GM18873 (cell line): ENCODE results near the gene SFRP5.

ENCODE experiments used
- ATAC-seq: cut with Tn5 transposase; IDR thresholded peaks from one replicate; pipeline ENCODE4 v1.9.1; 2021; ENCODE audit warnings: mild to moderate bottlenecking, moderate library complexity, moderate number of reproducible peaks; ENCODE audit not compliant: unreplicated experiment, low FRiP score

Gene SFRP5

GRCh38 chr10:97771913-97772823 is at the start of gene SFRP5:
TSS of gene SFRP5 (minus strand) at chr10:97771999. CDS start at chr10:97771833, 166 bp downstream.
- no peak for ATAC-seq

GRCh38 chr10:97820096-97820704 is 48.4 kb upstream of the SFRP5 start:
- no peak for ATAC-seq

DNA sequence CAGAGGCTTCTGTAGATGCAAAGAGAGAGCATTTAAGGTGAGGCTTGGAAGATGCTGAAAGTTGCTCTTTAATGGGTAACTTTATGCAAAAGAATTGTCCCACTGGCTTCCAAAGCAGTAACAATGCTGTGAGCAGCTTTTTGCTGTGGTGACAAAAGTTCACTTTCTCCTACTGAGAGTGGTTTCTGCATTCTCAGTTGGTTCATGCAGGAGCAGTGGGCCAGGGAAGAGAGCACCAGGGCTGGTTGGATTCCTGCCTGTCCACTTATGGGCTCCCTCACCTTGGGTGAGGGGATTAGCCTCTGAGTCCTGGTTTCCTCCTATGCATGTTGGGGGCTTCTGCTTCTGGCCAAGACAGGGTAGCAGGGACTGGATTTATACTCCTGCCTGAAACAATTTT is 46.8 kb upstream of the SFRP5 start:
- no peak for ATAC-seq

DNA sequence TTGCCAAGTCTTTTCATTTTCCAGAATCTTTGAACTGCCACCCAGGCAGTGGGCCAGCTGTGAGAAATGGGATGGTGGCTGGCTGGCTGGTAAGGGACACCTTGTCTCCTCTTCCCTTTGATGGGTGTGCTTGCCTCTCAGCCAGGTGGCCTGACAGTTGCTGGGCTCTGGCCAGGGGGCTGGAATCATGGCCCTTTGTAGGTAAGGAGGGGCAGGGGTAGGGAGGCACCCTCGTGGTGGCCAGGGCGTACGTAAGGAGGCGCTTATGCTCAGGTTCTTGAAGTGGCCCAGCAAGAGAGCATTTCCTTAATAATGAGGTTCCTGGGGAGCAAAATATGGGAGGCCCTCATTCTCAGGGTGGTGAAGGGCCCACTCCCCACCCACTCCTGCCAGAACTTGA is 44.8 kb upstream of the SFRP5 start:
- ATAC-seq = no peak

GRCh38 chr10:97814996-97815395 is 43.2 kb upstream of the SFRP5 start:
- no peak for ATAC-seq

DNA sequence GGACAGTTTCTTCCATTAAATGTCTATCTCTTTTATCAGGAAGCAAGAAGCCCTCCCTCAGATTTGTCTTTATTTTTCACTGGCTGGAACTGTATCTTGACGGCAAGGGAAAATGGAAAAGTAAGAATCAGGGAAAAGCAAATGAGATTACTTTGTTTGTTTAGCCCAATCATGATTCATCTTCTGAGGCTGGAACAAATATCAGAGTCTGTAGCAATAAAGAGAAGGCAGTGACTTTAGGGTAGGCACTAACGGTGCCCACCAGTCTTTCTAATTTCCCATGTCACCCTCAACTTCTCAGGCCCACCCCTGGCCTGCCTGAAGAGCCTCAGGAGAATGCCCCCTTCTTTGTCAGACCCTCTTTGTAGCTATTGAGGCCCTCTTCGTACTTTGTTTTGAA is 41.5 kb upstream of the SFRP5 start:
- ATAC-seq = no peak

- ATAC-seq = no peak
These were observed 40.9 kb upstream of the SFRP5 start for GRCh38 chr10:97812696-97813095.

GRCh38 chr10:97811958-97812357 is 40.2 kb upstream of the SFRP5 start:
- ATAC-seq = no peak

- no peak for ATAC-seq
These were observed 38.6 kb upstream of the SFRP5 start for GRCh38 chr10:97810446-97810845.

- no peak for ATAC-seq
These were observed 34.1 kb upstream of the SFRP5 start for GRCh38 chr10:97805949-97806348.

- ATAC-seq = no peak
These were observed 33.5 kb upstream of the SFRP5 start for GRCh38 chr10:97805096-97805884.

- ATAC-seq = no peak
These were observed 29.6 kb upstream of the SFRP5 start for GRCh38 chr10:97801422-97801821.

DNA sequence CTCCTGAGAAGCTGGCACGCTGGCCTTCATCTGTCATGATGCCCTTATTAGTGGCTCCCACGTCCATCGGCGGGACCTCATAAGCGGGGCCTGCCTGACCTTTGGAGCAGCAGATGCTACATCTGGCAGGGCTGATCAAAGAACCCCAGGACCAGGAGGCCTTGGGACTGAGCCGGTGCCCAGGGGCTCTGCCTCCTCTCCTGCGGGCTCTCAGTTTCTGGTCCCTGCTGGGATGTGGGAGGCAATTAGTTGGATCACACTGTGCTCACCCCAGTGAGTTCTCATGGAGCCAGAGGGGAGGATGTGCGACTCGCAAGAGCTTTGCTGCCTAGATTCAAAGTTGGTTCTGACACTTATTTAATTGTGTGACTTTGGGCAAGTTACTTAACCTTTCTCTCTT is 28.7 kb upstream of the SFRP5 start:
- no peak for ATAC-seq

DNA sequence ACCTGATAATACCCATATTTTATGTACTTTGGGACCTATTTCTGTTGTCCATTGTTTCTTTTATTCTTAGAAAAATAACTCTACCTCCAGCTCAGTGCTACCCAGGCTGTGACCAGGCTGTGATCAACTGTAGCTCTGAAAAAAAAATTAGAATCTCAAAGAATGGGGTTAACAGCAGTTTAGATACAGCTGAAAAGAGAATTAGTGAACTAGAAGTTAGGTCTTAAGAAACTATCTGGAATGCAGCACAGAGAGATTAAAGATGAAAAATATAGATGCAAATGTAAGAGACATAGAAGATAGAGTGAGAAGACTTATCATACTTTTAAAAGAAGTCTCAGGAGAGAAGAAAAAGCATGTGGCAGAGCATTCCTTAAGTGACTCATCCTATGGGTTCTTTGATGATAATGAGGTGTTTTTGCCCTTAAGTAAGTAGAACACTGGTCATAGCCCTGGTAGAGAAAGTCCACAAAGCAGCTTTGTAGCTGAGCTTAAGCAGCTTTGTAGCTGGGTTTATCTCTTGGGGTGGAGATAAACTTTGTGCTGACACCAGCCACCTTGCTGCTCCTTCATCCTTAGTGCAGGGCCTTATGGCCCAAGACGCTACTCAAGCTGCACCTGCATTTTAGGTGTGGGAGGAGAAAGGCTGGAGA is 27.3 kb upstream of the SFRP5 start:
- no peak for ATAC-seq

DNA sequence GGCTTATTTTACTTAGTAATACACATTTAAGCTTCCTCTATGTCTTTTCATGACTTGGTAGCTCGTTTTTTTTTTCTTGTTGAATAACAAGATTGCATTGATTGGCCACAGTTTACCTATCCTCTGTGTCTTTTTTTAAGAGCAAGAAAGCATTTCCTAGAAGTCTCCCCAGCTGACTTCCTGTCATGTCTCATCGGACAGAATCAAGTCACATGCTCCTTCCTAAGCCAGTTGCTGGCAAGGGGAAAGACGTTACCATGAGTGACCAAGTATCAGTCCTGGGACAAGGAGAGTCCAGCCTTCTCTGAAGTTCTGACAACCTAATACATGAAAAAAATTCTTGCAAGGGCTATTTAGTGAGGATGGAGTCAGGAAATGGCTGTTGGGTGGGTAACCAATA is 24.9 kb upstream of the SFRP5 start:
- no peak for ATAC-seq

GRCh38 chr10:97795886-97796285 is 24.1 kb upstream of the SFRP5 start:
- ATAC-seq = no peak

- no peak for ATAC-seq
These were observed 20.3 kb upstream of the SFRP5 start for GRCh38 chr10:97791824-97792721.

DNA sequence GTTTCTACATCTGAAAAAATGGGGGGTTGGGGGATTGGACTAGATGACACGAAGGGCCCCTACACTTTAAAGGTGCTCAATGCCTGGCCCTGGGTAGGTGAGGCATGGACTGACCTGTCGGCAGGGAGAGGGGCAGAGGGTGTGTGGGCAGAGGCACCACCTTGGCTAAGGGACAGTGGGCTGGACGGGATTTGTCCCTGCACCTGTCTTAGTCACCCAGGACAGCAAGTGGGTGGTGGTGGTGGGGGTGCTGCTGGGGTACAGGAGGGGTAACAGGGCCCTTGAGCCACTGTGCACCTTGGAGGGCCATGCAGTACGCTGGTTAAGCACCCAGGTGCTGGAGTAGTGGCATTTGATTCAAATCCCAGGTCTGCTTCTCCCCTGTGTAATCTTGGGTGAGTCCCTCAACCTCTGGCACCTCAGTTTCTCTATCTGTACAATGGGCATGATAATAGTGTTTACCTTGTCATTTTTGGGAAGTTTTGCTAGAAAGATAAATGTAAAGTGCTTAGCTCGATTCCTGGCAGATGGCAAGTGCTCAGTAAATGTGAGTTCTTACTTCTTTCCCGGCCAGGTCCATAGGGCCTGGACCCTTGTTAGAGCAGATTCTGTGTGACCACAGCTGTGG is 18.1 kb upstream of the SFRP5 start:
- ATAC-seq = no peak
